Measurements from ENCODE around the gene STAC2. TPM values are rescaled to one million over a fixed set of nuclear protein-coding genes. Genes with fewer than 3 reads are reported as not detected.

The STAC2 gene
- total RNA-seq, 1 donor from 2014 or later: 0.67 TPM

DNA sequence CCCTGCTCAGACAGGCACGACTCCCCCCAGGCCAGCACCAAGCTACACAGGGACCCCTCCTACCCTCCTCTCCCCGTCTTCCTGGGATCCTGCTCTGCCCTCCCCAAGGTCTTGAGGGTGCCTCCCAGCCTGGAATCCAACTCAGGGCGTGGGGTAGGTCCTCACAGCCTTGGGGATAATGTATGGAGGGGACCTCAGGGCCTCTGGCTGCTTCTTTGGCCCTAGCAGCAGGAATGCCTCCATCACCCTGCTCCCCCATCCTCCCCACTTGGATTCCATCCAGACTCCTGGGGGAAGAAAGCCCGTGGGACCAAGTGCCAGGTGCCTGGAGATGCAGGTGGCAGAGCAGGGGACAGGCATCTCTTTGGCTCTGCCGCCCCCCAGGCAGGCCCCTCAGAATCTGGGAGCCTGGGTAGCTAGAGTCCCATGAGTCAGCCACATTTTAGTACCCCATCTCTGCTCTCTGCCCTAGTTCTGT, 10.7 kb upstream of the STAC2 start:
- DNase-seq (ENCODE audit: low spot score): no peak
- intact Hi-C loops (cut with DNase I): loop anchor here (10.0 kb wide), 1 partner anchor 72 kb away; the partner anchor contains the start of gene ARL5C

DNA sequence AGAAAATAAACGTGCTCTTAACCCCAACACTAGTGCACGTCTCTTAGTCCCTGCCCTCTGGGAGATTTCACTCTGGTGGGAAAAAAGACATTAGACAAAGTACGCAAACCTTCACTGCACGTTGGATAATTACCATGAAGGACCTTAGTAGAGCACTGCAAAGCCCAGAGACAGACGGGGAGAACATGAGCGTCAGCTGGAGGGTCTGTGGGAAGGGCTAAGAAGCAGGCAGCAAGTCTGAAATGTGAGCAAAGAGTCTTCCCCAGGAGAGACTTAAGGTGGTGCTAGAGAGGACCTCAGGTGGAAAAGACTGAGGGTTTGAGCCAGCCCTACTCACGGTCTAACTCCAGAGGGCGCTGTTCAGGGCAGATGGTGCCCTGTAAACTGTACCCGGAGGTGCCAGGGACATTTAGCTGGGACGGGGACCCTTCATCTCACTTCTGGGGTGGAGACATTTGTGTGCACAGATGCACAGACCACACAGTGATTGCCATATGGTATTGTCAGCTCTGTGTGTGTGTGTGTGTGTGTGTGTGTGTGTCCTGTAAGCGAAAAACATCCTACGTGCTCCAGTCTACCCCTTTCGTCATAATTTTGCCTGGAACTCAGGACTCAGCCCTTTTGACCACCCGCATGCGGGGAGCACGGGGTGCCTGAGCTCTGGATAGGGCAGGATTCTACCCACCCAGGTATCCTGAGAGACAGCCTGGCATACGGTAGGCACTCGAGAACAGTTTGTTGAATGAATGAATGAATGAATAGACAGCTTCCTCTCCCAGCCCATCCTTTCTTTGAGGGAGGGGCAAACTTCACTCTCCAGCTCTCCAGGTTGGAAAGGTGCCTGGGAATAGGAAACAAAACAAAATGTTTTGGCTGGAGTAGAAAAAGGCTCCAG, 10.1 kb upstream of the STAC2 start:
- intact Hi-C loops (cut with DNase I): loop anchor here (10.0 kb wide), 1 partner anchor 71 kb away; the partner anchor contains the start of gene ARL5C
- no peak for DNase-seq (ENCODE audit: low spot score)

DNA sequence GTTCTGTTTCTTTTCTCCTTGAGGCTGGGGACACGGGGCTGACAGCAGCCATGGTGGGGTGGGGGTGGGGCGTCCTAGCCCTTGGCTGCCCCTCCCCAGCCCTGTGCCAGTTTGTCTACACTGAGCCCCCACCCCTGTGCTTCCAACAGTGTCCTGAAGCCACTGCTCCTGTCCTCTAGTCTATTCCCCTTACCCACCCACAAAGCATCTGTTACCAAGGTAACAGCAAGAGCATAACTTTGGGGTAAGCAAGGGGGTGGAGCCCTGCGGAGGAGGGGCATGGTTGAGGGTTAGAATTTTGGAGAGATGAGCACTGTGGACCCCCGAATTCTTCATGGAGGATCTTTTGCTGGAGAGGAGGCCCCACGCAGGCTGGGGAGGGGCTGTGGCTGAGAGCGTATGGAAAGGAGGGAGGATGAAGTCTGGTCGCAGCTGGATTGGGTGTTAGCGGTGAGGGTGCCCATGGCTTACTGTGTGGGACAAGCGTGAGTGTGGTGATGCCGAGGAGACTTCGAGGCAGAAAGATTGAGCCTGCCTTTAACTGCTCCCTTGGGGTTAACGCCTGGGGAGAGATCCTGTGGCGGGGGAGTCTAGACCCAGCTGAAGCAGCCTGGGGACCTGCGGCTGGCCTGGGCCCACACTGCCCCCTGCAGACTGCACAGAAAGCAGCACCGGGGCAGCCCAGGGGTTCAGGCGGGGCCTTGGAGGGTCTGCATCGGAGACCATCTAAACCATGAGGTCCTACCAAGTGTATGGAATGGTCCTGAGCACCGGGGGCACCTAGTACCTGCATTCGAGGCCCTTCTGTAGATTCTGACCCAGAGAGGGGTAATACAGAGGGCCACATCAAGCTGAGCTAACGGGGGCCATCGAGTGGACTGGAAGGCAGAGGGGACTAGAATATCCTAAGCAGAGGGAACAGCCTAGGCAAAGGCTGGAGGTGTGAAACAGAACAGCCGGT, 6.1 kb upstream of the STAC2 start:
- intact Hi-C loops (cut with DNase I): loop anchor here (10.0 kb wide), 1 partner anchor 67 kb away; the partner anchor contains the start of gene ARL5C
- DNase-seq (ENCODE audit: low spot score): no peak

DNA sequence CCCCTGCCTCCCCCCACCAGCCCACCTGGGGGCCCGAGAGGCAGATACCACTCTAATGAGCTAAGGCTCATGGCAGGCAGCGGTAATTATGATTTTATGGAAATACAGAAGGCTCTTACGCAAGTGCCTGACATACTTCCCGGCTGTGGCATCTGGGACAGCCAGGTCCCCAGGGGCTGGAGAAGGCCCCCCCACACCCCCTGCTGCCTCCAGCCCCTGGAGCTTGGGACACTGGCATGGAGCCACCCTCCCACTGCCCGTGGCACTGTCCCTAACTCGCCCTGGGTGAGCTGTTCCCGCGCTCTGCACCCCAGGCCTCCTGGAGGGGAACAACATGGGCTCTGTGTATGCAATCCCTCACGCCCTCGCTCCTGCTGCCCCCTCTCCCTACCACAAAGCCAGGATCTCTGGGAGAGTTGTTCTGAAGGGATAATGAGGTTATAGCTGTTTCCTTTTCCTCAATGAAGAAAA, 5.4 kb upstream of the STAC2 start:
- intact Hi-C loops (cut with DNase I): loop anchor here (10.0 kb wide), 1 partner anchor 66 kb away; the partner anchor contains the start of gene ARL5C
- no peak for DNase-seq (ENCODE audit: low spot score)

DNA sequence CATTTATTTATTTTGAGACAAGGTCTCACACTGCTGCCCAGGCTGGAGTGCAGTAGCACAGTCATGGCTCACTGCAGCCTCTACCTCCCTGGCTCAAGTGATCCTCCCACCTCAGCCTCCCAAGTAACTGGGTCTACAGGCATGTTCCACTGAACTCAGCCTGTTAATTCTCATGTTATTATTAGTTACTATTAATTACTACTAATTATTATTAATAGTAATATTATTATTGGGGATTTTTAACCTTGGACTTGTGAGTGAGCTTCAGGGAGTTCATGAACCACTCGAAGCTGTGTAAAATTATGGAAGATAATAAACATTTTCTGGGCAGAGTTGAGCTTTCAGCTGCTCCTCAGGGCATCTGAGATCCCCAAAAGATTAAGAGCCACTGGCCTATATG, 4.6 kb upstream of the STAC2 start:
- intact Hi-C loops (cut with DNase I): loop anchor here (10.0 kb wide), 1 partner anchor 66 kb away; the partner anchor contains the start of gene ARL5C
- no peak for DNase-seq (ENCODE audit: low spot score)

DNA sequence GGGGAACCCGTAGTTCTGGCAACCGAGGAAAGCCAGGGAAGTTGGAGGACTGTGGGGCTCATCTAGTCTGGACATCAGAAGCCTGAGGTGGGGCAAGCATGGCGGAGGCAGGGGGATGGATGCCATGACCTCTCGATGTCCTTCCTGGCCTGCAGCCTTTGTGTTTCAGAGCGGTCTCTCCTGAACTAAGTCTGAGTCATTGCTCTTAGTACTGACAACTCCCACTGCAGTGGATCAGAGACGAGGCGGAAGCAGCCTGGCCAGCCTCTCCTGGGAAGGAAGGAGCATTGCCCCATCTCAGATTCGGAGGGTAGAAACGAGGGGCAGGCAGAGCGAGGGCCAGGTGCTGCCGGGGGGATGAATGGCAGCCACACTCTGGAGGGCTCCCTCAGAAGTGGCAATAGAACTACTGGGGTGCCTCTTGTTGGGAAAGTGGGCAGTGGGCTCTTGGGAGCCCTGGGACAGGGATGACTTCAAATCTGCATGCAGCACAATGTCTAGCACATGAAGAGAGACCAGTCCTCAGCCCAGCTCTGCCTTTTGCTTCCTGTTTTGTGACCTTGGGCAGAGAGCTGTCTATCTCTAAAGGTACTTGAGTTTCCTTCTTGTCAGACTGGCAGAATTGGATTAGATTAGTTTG, 3.6 kb upstream of the STAC2 start:
- DNase-seq (ENCODE audit: low spot score): no peak
- intact Hi-C loops (cut with DNase I): no loop called here

DNA sequence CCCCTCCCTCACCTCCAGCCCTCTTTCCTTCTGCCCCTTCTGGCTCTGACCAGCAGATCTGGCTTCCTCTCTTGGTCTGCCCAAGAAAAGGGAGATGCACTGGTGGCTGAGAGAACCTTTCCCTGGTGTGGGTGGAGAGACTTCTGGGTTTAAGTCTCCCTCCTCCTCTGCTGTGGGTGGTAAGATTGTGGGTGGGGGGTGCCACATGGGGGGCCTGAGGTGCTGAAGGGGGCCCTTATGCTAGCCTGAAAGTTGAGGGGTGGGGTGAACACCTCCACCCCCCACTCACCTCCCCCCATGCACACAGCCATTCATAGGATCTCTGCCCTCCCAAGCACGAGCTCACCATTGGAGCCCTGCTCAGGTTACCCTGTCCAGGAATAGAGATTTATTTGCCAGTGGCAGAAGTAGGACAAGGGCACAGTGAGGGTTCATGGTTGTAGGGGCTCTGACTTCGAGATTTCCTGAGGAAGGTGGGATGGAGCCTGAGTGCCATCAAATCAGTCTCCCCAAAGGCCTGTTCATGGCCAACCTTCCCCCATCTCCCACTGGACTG, 1.7 kb upstream of the STAC2 start:
- intact Hi-C loops (cut with DNase I): no loop called here
- no peak for DNase-seq (ENCODE audit: low spot score)

DNA sequence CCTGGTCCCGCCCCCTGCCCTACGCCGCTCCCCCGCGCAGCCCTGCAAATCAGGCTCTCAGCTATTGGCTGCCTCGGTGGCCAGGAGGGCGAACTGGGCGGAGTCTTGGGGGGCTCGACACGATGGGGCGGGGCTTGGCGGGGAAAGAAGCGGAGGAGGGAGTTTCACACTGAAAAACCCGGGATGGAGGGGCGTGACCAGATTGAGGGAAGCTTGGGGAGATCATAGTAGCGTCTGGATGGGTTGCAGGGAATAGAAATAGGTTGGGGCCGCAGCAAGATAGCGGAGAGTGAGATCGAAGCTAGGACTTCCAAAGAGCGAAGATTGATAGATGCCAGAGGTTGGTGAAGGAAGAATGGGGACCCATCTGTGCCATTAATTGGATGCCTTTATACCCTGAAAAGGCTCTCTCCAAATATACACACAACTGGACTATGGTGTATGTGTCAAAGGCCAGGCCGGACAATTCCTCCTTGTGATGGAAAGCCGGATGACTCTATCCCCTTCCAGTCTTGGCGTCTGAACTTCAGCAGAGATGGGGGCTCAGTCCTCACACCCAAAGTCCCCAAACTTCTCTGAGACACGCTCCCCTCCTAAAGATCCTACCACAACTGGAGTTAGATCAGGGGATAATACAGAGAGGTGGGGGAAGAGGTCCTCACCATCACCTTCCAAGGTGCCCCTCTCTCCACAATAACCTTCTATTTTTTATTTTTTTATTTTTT, 376 bp upstream of the STAC2 start:
- DNase-seq (ENCODE audit: low spot score): peak; percentile 81

DNA sequence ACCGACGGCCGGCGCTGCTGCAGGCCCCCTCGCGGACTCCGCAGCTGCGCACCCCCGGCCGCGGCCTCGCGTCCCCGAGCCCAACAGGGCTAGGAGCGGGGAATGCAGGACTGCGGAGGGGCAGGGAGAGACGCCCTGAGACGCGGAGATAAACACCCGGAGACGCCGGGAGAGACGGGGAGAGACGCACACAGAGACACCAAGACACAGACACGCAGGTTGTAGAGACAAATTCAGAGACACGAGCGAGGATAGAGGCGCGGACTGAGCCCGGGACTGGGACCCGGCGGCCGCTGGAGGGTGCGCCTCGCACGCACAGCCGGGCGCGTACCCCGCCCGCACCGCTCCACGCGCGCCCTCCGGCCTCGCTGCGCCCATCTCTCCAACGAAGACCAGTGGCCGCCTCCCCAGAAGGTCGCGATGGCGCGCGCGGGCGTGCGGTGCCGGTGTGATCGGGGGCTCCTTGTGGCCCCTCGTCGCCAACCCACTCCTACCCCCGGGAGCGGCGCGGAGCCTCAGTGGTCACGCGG, 902 bp downstream of the STAC2 start:
- no peak for DNase-seq (ENCODE audit: low spot score)
- intact Hi-C loops (cut with DNase I): no loop called here

More for the DNA sequence above, 376 bp upstream of the STAC2 start:
- intact Hi-C loops (cut with DNase I): no loop called here

DNA sequence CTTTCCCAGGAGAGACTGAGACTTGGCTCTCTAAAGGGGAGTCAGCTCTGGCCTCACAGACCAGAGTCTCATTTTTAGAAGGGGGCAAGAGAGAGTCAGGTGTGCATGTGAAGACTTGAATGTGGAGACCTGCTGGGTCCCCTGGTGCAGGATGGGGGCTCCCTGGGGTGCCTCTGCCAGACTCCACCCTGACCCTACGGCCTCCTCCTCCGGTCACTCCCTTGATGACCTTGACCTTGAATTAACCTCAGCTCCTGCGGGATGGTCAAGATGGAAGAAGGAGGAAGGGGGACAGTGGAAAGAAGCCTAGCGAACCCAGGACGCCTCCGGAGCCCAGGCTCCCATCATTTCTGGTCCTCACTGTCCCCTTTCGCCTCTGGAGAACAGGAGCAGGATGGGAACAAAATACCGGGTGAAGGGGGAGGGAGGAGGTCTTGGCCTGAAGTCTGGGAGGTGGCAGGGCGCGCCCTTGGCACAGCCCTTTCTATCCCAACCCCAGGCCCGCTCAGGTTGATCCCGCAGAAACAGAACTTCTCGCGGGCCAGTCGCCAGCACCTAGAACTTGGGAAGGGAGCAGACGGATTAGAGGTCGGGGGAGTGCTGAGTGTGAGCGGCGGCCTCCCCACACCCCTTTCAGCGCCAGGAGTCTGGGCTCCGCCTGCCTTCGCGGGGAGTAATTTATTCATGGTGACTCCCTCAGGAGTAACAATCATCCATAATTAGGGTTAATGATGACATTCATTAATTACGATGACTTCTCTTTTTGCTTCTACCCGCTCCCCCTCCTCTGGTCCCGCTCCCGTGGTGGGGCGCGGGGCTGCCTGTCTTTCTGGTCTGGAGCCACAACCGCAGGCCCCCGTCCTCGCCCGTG, 1.6 kb downstream of the STAC2 start:
- intact Hi-C loops (cut with DNase I): no loop called here
- no peak for DNase-seq (ENCODE audit: low spot score)

DNA sequence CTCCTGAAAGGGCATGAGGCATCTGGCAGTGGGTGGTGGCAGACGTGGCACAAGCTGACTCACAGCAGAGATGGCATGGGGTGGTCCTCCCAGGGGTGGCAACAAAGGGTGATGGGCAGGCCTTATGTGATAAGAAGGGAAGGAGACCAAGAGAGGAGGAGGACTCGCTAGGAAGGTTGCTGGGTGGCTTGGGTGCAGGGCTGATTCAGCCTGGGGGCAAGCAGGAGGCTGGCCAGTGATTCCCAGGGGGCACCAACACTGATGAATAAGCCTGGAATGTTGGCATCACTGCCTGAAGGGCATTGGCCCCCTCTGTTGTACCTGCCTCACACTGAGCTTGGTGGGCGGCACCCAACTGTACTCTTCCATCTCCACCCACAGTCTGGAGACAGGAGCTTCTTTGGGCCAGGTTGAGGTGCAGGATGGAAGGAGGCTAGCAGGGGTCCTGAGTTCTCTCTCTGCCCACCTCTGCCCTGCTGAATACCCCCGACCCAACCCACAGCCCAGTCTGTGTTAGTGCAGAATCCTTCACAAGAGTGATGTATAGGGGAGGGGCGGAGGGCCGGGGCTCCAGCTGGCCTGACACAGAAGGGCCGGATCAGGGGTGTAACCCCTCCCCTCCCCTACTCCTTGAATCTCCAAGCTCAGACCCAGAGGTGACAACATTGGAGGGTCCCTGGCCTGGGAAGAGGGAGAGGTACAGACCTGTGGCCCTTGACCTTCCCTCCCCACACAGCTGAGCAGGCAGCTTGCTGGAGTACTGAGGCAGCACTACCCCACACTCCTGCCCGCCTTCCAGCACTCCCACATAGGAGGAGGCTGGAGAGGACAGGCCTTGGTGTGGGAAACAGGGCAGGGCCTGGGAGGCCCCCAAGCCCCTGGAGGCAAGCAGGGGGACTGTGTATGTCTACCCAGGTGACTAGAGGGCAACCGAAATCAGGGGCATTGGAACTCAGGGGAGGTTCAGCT, 2.6 kb downstream of the STAC2 start:
- DNase-seq (ENCODE audit: low spot score): no peak
- intact Hi-C loops (cut with DNase I): no loop called here

DNA sequence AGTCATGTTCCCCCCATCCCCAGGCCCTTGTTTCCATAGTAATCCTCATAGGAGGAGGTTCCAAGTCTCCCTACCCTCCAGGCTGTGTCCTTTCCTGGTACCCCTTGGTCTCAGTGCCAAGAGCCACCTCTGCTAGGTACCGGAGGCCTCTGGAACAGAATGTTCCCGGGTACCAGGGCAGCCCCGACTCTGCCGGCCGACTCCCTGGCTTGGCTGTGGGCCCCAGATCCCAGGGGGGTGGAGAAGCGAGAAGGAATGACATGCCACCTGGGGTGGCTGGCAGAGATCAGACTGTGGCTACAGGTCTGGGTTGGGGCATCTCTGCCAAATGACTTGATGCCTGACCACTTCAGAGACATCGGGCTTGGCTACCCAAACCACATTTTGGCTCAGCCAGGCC, 3.6 kb downstream of the STAC2 start:
- intact Hi-C loops (cut with DNase I): no loop called here

DNA sequence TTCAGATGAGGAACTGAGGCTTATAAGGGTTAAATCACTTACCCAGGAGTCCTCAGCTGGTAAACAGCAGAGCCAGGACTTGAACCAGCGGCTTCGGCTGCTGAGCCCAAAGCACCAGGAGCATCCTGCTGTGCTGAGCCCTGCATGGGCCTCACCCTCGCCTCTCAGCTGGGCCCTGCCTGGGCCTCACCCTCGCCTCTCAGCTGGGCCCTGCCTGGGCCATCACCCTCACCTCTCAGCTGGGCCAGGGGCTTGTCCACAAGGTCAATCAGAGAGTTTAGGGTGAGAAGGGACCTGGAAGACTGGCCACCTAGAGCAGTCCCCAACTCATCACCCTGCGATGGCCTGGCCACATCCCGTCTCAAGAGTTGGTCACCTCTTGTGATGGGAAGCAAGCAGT, 4.2 kb downstream of the STAC2 start:
- intact Hi-C loops (cut with DNase I): no loop called here
- no peak for DNase-seq (ENCODE audit: low spot score)

More for the DNA sequence above, 3.6 kb downstream of the STAC2 start:
- DNase-seq (ENCODE audit: low spot score): no peak

DNA sequence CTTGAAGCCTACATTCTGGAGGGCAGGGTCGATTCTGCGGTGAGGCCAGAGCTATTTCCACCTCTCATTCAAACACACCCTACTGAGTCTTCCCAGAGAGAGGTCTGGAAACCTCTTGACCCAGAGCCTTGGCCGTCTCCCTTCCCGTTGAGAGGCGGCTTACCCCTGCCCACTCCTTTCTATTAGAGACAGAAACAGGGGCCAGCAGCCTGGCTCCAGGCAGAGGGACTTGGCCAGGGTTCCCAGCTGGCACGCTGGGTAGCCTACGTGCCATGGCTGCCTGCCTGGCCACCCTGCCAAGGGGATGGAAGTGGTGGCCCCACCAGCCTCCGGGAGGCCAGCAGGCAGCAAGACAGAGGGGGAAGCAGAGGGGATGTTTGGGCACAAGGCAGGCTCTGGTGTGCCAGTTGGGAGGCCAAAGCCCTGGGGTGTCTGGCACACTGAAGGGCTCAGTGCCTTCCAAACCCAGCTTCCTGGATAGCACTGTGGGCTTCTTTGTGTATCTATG, 6.0 kb downstream of the STAC2 start:
- intact Hi-C loops (cut with DNase I): no loop called here
- DNase-seq (ENCODE audit: low spot score): no peak

DNA sequence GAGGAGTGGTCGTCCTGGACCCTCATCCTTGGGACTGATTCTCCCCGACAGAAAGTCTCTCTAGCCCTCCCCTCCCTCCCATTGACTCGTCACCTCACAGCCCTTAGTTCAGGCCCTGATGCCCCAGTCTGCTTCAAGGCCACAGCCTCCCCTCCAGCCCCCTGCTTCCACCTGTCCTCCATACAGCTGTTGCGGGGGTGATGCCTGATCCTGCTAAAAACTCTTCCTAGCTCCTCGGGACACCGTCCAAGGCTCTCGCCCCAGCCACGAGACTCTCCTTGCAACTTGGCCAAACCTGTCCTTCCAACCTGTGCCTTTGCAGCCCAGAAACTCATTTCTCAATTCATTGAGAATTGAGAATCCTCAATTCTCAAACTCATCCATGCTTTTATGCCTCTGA, 6.8 kb downstream of the STAC2 start:
- no peak for DNase-seq (ENCODE audit: low spot score)
- intact Hi-C loops (cut with DNase I): no loop called here
